Prostate gland (tissue), 2 donors: ENCODE measurements around the gene CNTN6.

Source experiments
- POLR2A ChIP-seq: fragments of 450-650 bp; IDR thresholded peaks from one replicate; pipeline ENCODE4 v1.6.1; 2016; ENCODE audit warnings: antibody characterized with exemption, mild to moderate bottlenecking
- POLR2AphosphoS5 ChIP-seq: sonication (generic); formaldehyde crosslinking; IDR thresholded peaks from one replicate; pipeline ENCODE4 v1.6.1; 2017; ENCODE audit warnings: antibody characterized with exemption
- TF ChIP-seq, protein P1 (sequence below), 4 experiments: fragments of 200-600 bp in 2 of 4; fragments of 450-650 bp in 2 of 4; sonication (generic) in 2 of 4; IDR thresholded peaks; 1 replicate in 3 of 4; 2 replicates in 1 of 4; pipeline ENCODE4 v1.5.1; 2016 to 2019; ENCODE audit warnings: antibody characterized with exemption in 4 of 4, mild to moderate bottlenecking in 2 of 4, moderate library complexity in 2 of 4

DNA sequence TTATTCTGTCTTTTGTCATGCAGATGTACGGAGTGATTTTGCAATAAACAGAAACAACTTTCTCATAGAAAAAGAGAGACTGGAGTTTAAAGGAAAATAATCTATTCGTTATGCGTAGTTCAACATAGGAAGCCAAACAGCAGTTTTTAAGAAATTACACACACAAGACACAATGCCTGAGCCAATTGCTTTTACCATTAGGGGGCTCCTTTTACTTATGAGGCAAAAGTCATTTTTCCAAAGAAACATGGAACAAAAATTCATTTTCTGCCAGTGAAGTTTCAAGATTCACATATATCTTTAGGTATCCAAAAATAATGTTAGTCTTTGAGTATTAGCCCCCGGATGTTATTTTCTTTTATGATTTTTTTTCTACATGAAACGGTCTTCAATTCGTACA is 10.7 kb downstream of the CNTN6 start:
- TF ChIP-seq, protein P1, sequence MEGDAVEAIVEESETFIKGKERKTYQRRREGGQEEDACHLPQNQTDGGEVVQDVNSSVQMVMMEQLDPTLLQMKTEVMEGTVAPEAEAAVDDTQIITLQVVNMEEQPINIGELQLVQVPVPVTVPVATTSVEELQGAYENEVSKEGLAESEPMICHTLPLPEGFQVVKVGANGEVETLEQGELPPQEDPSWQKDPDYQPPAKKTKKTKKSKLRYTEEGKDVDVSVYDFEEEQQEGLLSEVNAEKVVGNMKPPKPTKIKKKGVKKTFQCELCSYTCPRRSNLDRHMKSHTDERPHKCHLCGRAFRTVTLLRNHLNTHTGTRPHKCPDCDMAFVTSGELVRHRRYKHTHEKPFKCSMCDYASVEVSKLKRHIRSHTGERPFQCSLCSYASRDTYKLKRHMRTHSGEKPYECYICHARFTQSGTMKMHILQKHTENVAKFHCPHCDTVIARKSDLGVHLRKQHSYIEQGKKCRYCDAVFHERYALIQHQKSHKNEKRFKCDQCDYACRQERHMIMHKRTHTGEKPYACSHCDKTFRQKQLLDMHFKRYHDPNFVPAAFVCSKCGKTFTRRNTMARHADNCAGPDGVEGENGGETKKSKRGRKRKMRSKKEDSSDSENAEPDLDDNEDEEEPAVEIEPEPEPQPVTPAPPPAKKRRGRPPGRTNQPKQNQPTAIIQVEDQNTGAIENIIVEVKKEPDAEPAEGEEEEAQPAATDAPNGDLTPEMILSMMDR (IDR thresholded peaks at IDR 0.05): no peak
- TF ChIP-seq POLR2AphosphoS5: no peak
- TF ChIP-seq POLR2A: no peak
